ENCODE measurements around the gene CAPN10. TPM values are rescaled to one million over a fixed set of nuclear protein-coding genes. Genes with fewer than 3 reads are reported as not detected.

CAPN10 gene
- total RNA-seq, 1 donor from 2014 or later, result 24.9 TPM

DNA sequence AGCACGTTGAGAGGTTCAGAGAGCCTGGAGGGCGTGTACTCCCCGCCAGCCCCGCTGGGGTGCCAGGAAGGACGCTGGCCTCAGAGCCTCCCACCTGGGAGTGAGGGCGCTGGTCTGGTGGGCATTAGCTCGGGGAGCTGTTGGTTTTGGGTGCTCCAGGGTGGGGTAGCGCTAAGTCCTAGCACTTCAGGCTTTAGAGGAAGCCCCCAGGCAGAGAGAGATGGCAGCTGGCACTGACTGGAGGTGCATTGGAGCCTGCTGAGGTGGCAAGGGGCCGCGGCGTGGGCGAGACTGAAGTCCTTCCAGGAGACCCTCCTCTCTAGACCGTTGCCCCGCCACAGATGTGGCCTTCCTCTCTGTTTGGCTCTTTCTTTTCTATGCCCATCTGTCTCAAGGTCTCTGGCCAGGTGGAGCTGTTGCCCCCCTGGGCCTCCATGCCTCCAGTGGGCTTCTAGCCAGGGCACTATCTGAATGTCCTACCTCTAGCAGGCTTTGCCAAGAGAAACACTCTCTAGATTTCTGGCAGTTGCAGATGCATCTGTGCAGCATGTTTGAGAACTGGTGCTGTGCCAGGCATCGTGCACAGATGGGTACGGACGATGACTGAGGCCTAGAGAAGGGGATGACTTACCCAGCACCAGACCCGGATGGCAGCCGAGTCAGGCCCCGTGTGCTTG is 6.6 kb downstream of the CAPN10 start:
- Histone ChIP-seq H3K9me3 (ENCODE audit: insufficient read depth, low read depth, low read length) (no peaks in the 10 kb centered on the region), H3K4me3 (ENCODE audit: insufficient read depth, low read depth, low read length) (no peak overlapping the region), H3K27ac (ENCODE audit: low read depth, low read length) (no peak overlapping the region), H3K4me2 (ENCODE audit: low read length) (no peak overlapping the region), H3K36me3 (ENCODE audit: insufficient read depth, low read length) (peaks cover 4% of the 10 kb centered on the region), H3K4me1 (ENCODE audit: insufficient read depth, low read length) (peaks cover 11% of the 10 kb centered on the region), H4K20me1 (ENCODE audit: insufficient read depth, low read length) (peaks cover 84% of the 10 kb centered on the region), H2AFZ (ENCODE audit: low read depth, low read length) (no peak overlapping the region), H3K27me3 (ENCODE audit: insufficient read depth, low read length) (no peaks in the 10 kb centered on the region), H3K79me2 (ENCODE audit: insufficient read depth, low read length) (peaks cover 48% of the 10 kb centered on the region), H3K9ac (ENCODE audit: low read length) (no peak overlapping the region)
- DNase-seq (ENCODE audit: low read depth) (no peak), FAIRE-seq (no peak)
- Mint-ChIP-seq H3K4me3 (ENCODE audit: unreplicated experiment) (no peak overlapping the region), H3K27me3 (ENCODE audit: low read depth, unreplicated experiment) (no peaks in the 10 kb centered on the region), H3K4me1 (ENCODE audit: low read depth, unreplicated experiment) (peaks cover 10% of the 10 kb centered on the region), H3K36me3 (ENCODE audit: low read depth, unreplicated experiment) (peaks cover 4% of the 10 kb centered on the region), H3K9me3 (ENCODE audit: unreplicated experiment) (no peaks in the 10 kb centered on the region), H3K27ac (ENCODE audit: unreplicated experiment) (no peak overlapping the region)
- TF ChIP-seq, protein P1, sequence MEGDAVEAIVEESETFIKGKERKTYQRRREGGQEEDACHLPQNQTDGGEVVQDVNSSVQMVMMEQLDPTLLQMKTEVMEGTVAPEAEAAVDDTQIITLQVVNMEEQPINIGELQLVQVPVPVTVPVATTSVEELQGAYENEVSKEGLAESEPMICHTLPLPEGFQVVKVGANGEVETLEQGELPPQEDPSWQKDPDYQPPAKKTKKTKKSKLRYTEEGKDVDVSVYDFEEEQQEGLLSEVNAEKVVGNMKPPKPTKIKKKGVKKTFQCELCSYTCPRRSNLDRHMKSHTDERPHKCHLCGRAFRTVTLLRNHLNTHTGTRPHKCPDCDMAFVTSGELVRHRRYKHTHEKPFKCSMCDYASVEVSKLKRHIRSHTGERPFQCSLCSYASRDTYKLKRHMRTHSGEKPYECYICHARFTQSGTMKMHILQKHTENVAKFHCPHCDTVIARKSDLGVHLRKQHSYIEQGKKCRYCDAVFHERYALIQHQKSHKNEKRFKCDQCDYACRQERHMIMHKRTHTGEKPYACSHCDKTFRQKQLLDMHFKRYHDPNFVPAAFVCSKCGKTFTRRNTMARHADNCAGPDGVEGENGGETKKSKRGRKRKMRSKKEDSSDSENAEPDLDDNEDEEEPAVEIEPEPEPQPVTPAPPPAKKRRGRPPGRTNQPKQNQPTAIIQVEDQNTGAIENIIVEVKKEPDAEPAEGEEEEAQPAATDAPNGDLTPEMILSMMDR (IDR thresholded peaks at IDR 0.05; ENCODE audit: insufficient read depth, low read depth, low read length), result no peak
- TF ChIP-seq EZH2 (IDR thresholded peaks at IDR 0.05; ENCODE audit: insufficient read depth, low read length), result no peak

GRCh38 chr2:240593703-240594451 is 7.3 kb downstream of the CAPN10 start:
- H3K27me3 Mint-ChIP-seq (ENCODE audit: low read depth, unreplicated experiment), result no peaks in the 10 kb centered on the region
- TF ChIP-seq, protein P1 (IDR thresholded peaks at IDR 0.05; ENCODE audit: insufficient read depth, low read depth, low read length), result no peak
- TF ChIP-seq EZH2 (IDR thresholded peaks at IDR 0.05; ENCODE audit: insufficient read depth, low read length), result no peak
- no peak for DNase-seq (ENCODE audit: low read depth)
- no peaks in the 10 kb centered on the region for H3K9me3 ChIP-seq (ENCODE audit: insufficient read depth, low read depth, low read length)
- H3K79me2 ChIP-seq (ENCODE audit: insufficient read depth, low read length), result peaks cover 41% of the 10 kb centered on the region
- H3K27ac Mint-ChIP-seq (ENCODE audit: unreplicated experiment), result no peak overlapping the region
- H4K20me1 ChIP-seq (ENCODE audit: insufficient read depth, low read length), result peaks cover 76% of the 10 kb centered on the region
- no peak overlapping the region for H3K4me2 ChIP-seq (ENCODE audit: low read length)
- H3K9me3 Mint-ChIP-seq (ENCODE audit: unreplicated experiment), result no peaks in the 10 kb centered on the region
- peaks cover 11% of the 10 kb centered on the region for H3K4me1 ChIP-seq (ENCODE audit: insufficient read depth, low read length)
- no peaks in the 10 kb centered on the region for H3K27me3 ChIP-seq (ENCODE audit: insufficient read depth, low read length)
- peaks cover 4% of the 10 kb centered on the region for H3K36me3 ChIP-seq (ENCODE audit: insufficient read depth, low read length)
- peaks cover 5% of the 10 kb centered on the region for H3K36me3 Mint-ChIP-seq (ENCODE audit: low read depth, unreplicated experiment)
- no peak for FAIRE-seq
- no peak overlapping the region for H2AFZ ChIP-seq (ENCODE audit: low read depth, low read length)
- no peak overlapping the region for H3K9ac ChIP-seq (ENCODE audit: low read length)
- H3K4me3 Mint-ChIP-seq (ENCODE audit: unreplicated experiment), result no peak overlapping the region
- H3K27ac ChIP-seq (ENCODE audit: low read depth, low read length), result no peak overlapping the region
- H3K4me1 Mint-ChIP-seq (ENCODE audit: low read depth, unreplicated experiment), result peaks cover 6% of the 10 kb centered on the region
- no peak overlapping the region for H3K4me3 ChIP-seq (ENCODE audit: insufficient read depth, low read depth, low read length)
